Mucosa of stomach (tissue), 1 donor: Measurements from ENCODE around the gene ZBTB21.

Experiments
- H3K27me3 ChIP-seq: one replicate; pipeline ENCODE4 v1.7.0; 2013; ENCODE audit warnings: mild to moderate bottlenecking, low read length; ENCODE audit not compliant: control insufficient read depth, insufficient read depth
- H3K36me3 ChIP-seq: one replicate; pipeline ENCODE4 v1.7.0; 2013; ENCODE audit warnings: low read length; ENCODE audit not compliant: control insufficient read depth, insufficient read depth
- H3K4me1 ChIP-seq: one replicate; pipeline ENCODE4 v1.7.0; 2013; ENCODE audit warnings: mild to moderate bottlenecking, low read length; ENCODE audit not compliant: control insufficient read depth, insufficient read depth
- H3K4me3 ChIP-seq: one replicate; pipeline ENCODE4 v1.7.0; 2013; ENCODE audit warnings: low read length
- H3K9ac ChIP-seq: one replicate; pipeline ENCODE4 v1.7.0; 2013; ENCODE audit warnings: mild to moderate bottlenecking, low read length, moderate library complexity
- H3K9me3 ChIP-seq: one replicate; pipeline ENCODE4 v1.7.0; 2013; ENCODE audit warnings: mild to moderate bottlenecking, low read length, moderate library complexity; ENCODE audit not compliant: control insufficient read depth
- donor health status: Pancreatic carcinoma.

The ZBTB21 gene

DNA sequence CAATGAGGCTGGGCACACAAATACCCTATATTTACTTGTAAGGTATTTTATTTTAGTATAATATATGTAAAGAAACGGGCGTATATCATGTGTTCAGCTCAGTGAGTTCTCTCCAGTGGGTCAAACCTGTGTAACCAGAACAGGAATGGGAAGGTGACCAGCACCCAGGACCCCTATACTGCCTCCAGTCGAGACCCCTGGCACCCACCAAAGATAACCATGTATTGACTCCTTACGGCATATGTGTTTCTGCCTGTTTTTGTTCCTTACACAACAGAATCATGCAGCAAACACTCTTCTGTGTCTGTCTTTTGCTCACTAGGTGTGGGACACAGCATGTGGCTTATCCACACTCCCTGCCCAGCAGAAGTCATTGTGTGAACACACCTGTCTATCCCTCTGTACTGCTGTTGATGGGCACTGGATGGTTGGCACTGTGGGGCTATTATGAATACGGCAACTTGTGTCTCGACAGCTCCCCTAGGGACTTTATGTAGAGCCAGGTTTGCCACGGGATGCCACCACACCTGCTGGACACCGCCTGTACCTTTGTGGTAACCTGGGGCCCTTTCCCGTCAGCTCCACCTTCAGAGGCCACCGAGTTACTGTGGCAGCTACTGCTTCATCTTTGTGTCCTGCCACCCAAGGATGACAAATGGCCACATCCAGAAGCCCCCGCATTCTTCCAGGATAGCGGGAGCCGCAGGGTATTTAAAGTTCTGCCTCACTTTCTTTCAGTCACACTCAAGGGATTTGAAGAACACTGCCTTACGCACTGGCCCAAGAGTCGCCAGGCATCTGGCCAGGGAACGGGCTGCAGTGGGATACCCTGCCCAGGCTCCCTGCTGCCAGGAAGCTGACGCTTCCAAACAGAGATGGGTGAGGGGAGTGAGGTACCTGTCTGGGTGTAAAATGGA is 32.9 kb downstream of the ZBTB21 start:
- Histone ChIP-seq H3K9ac (no peak overlapping the region), H3K36me3 (no peaks in the 10 kb centered on the region), H3K4me3 (no peak overlapping the region), H3K4me1 (peaks cover 10% of the 10 kb centered on the region), H3K9me3 (no peaks in the 10 kb centered on the region), H3K27me3 (peaks cover 3% of the 10 kb centered on the region)

DNA sequence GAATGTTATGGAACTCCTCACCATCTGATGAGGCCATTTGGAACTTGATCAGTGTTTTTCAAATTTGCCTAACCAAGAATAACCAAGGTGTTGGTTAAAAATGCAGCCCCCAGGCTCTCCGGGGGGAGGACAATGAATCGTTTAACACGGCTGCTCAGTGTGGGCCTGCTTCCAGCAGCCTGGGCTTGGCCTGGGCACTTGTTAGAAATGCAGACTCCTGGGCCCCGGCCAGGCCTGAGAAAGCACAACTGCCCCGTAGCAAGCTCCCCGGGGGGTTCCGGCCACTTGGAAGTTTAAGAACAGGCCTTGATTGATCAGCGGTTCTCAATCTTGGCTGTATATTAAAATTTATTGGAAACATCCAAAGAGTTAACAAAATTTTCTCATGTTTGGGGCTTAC is 33.5 kb downstream of the ZBTB21 start:
- Histone ChIP-seq H3K9ac (no peak overlapping the region), H3K36me3 (no peaks in the 10 kb centered on the region), H3K9me3 (no peaks in the 10 kb centered on the region), H3K27me3 (peaks cover 3% of the 10 kb centered on the region), H3K4me3 (no peak overlapping the region), H3K4me1 (peaks cover 10% of the 10 kb centered on the region)

DNA sequence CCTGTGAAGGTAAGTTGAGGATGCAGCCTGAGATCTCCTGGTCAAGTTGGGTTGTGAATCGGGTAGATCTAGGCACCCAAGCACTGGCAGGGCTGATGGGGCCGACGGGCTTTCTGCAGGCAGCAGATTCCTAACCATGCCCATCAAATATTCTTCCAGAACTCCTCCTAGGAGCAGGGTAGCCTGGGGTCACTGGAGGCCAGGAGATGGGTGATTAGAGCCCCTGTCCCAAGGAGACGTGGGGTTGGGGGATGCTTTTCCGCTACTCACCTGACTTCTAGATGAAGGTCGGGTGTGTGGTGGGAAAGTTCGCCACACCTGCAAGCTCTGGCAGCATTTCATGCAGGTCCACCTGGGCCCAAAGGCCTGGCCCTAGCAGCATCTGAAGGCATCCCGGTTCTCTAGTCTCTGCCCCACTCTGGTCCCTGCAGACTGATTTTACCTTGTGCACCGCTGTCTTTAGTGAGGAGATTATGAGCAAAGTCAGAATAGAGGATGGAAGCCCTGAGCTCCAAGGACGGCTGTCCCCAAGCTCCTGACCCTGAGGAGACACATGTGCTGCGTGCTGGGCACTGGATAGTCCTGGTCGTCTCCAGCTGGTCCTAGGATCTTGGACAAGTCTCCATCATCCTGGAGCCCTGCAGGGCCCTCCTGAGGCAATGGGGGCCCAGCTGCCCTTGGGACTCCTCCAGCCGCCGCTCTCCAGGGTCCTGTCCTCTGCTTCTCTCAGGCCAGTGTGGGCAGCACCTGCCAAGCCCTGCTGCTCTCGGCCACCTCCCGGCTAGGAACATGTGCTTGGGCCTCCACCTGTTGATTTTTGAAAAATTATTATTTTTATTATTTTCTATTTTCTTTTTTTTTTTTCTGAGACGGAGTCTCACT is 34.5 kb downstream of the ZBTB21 start:
- H3K36me3 ChIP-seq: no peaks in the 10 kb centered on the region
- H3K27me3 ChIP-seq: peaks cover 3% of the 10 kb centered on the region
- no peak overlapping the region for H3K9ac ChIP-seq
- no peak overlapping the region for H3K4me3 ChIP-seq
- H3K9me3 ChIP-seq: no peaks in the 10 kb centered on the region
- peaks cover 10% of the 10 kb centered on the region for H3K4me1 ChIP-seq

DNA sequence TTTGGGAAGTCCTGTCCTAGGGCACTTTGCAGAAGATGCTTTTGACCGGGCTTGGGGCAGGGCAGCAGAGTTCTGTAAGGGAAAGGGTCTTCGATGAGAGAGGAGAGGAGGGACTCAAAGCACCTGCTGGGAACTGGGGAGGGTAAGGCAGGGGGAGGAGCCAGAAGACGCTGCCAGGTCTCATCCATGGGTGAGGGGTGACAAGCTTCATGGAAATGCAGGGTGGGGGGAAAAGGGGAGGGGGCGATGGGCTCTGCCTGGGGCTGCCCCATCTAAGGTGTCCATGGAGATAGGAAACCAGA is 35.5 kb downstream of the ZBTB21 start:
- Histone ChIP-seq H3K36me3 (no peaks in the 10 kb centered on the region), H3K9ac (no peak overlapping the region), H3K4me1 (peaks cover 10% of the 10 kb centered on the region), H3K4me3 (no peak overlapping the region), H3K9me3 (no peaks in the 10 kb centered on the region), H3K27me3 (no peaks in the 10 kb centered on the region)

DNA sequence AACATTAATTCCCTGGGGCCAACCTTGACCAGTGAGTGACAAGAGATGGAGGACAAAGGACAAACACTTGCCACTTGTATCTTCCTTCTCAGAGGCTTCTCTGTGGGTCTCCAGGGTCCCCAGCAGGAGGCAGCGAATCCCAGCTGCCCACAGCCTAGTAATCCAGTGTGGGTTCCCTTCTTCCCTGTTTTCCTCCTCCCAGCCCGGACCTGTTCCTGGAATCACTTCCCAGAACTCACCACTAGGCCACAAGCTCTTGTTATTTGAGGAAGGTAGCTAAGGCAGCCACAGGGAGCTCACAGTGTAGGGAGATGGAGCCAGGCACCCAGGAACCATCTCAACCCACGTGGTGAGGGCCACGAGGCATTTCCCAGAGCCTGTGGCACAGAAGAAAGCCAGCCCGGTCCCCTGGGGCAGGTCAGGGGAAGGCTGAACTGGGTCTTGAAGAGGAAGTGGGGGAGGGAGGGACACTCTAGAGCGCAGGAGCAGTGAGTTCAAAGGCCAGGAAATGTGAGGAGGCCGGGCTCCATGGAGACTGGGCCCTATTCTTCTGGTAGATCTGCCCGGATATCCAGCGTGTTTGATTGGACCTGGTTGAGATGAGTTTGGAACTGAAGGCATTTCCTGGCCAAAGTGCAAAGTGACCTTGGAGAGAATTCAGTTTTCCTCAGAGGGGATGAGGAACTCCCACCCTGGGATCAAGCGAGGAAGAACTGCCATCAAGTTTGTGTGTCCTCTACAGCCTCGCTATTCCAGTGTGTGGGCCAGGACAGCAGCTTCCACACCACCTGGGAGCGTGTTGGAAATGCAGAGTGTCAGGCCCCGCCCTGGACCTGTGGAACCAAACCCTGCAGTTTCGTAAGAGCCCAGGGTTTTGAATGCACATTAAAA is 36.1 kb downstream of the ZBTB21 start:
- Histone ChIP-seq H3K4me3 (no peak overlapping the region), H3K9ac (no peak overlapping the region), H3K9me3 (no peaks in the 10 kb centered on the region), H3K27me3 (no peaks in the 10 kb centered on the region), H3K4me1 (peaks cover 10% of the 10 kb centered on the region), H3K36me3 (no peaks in the 10 kb centered on the region)

DNA sequence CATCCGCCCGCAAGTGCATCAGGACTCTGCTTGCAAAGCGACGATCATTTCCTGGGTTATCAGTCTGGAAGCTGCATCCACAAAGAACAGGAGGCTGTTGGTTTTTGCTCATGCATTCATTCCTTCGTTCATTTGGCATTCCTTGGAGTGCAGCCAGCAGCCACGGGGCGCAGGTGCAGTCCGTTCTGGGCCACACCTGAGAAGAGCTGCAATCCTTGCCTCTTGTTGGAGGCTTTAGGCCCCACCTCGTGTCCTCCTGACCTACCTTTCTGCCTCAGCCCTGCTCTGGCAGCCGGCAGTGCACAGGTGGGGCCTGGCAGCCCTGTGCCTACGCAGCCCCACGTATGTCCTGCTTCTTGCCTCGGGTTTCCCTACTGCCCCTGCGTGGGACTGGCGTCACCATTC is 36.7 kb downstream of the ZBTB21 start:
- Histone ChIP-seq H3K4me3 (no peak overlapping the region), H3K27me3 (no peaks in the 10 kb centered on the region), H3K9ac (no peak overlapping the region), H3K36me3 (no peaks in the 10 kb centered on the region), H3K9me3 (no peaks in the 10 kb centered on the region), H3K4me1 (peaks cover 10% of the 10 kb centered on the region)

DNA sequence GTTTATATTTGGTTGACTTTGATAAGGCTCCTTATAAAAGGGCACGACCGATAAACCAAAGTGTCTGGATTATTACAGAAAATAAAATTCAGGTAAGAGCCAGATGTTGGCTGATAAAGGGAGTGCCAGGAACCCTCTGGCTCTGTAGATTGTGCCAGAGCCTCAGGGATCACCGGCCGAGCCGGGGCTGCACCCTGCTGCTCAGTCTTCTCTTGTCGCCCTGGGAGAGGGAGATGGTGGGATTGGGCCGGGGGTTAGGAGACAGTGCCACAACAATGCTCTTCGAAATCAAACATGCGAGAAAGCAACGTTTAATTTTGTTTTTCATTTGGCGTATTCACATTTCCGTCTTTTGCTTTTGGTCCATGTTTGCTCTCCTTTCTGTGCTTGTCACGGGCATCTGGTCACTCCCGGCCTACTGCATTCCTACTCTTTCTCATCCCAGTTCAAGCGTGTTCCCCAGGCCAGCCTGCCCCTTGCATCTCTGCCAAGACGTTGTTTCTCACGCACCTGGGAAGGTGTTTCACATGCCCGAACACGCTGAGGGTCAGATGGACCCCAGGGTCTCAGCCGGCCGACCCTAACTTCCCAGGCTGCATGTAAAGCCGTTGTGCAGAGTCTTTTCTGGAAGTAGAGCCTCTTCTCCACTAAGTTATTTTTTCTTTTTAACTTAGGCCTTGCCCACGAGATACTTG is 37.5 kb downstream of the ZBTB21 start:
- Histone ChIP-seq H3K27me3 (no peaks in the 10 kb centered on the region), H3K9ac (no peak overlapping the region), H3K4me3 (no peak overlapping the region), H3K9me3 (no peaks in the 10 kb centered on the region), H3K4me1 (peaks cover 10% of the 10 kb centered on the region), H3K36me3 (no peaks in the 10 kb centered on the region)

DNA sequence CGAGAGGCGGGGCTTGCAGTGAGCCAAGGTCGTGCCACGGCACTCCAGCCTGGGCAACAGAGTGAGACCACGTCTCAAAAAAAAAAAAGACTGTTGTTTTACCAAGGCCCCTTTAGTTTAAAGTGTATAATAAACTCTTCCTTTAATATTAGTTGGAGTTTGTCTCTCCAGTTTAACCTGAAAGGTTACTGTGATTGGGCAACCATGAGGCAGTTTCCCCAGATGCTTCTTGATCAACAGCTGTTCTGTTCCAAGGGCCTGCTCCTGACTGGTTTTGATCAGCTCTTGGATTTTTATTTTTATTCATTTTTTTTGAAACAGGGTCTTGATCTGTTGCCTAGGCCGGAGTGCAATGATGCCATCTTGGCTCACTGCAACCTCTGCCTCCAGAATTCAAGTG is 38.3 kb downstream of the ZBTB21 start:
- Histone ChIP-seq H3K27me3 (no peaks in the 10 kb centered on the region), H3K36me3 (no peaks in the 10 kb centered on the region), H3K4me3 (no peak overlapping the region), H3K4me1 (peaks cover 11% of the 10 kb centered on the region), H3K9ac (no peak overlapping the region), H3K9me3 (no peaks in the 10 kb centered on the region)

DNA sequence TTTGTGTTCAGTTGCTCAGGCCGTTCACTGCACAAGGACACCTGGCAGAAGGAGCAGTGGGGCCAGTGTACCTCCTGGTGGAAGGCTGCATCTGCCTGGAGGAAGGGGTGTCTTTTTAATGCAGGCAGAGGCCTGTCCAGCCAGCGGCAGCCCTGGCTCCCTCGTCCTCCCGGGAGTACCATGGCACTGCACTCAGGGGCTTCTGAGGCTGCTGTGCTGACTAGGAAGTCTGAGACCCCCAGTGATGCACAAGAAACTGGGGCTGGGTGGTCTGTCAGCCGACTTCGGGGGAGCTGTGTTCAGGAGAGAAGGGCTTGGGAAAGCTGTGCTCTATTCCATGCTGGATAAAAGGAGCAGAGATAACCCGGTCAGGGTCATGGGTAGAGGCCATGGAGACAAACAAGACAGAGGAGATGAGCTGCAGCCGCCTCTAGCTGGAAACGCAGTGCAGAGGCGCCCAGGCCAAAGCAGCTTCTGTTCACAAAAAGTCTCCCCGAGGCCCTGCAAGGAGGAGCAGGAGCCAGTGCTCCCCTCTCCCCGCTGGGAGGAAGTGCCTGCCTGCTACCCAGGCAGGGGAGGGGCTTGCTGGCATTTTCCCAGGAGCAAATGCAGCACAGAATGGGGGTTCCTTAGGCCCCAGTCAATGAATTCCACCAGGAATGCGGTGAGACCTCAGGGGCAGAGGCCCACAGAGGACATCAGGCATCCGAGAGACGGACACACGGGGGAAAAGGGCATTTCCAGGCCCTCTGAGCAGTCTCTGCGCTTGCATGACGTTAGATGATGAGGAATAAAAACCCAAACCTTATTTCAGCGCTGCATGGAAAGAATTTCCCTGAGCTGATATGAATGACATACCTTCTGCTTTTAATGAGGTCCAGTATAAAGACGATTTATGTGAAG is 39.2 kb downstream of the ZBTB21 start:
- Histone ChIP-seq H3K4me1 (peaks cover 19% of the 10 kb centered on the region), H3K36me3 (no peaks in the 10 kb centered on the region), H3K27me3 (no peaks in the 10 kb centered on the region), H3K9ac (no peak overlapping the region), H3K4me3 (no peak overlapping the region), H3K9me3 (no peaks in the 10 kb centered on the region)

DNA sequence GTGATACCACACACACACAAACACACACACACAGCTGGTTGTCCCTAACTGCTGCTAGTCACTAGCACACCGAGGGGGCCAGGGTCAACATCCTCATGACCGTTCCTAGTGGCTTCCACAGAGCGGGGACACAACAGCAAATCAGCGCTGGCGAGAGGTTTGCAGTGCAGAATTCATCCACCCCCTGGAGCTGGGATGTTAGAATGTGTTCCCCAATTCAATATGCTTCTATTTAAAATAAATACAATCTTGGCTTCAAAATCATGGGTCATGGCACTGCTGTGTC is 40.1 kb downstream of the ZBTB21 start:
- peaks cover 29% of the 10 kb centered on the region for H3K4me1 ChIP-seq
- H3K9me3 ChIP-seq: no peaks in the 10 kb centered on the region
- no peaks in the 10 kb centered on the region for H3K27me3 ChIP-seq
- no peak overlapping the region for H3K4me3 ChIP-seq
- no peak overlapping the region for H3K9ac ChIP-seq
- H3K36me3 ChIP-seq: no peaks in the 10 kb centered on the region

DNA sequence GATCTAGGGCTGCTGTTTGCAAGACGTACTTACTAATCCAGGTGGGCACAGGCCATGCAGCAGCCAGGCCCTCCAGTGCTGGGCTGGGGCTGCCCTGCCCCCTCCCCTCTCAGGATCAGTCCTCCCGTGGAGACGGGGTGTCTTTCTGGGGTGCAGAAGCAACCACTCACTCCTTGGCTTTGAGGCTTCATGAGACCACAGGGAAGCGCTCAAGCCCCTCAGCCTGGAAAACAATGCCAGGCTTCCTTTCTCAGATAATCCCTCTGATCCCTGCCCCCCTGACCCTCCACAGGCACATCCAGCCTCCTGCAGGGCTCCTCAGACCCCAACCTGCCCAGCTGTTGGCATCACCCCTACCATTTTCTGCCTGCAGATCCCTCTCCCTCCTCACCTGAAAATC is 42.5 kb downstream of the ZBTB21 start:
- H3K9ac ChIP-seq: no peak overlapping the region
- H3K27me3 ChIP-seq: no peaks in the 10 kb centered on the region
- H3K36me3 ChIP-seq: no peaks in the 10 kb centered on the region
- no peak overlapping the region for H3K4me3 ChIP-seq
- no peaks in the 10 kb centered on the region for H3K9me3 ChIP-seq
- H3K4me1 ChIP-seq: peaks cover 27% of the 10 kb centered on the region
